Upper lobe of right lung (tissue), 1 donor: ENCODE data around the gene OR1D5. TPM values are rescaled to one million over a fixed set of nuclear protein-coding genes. Genes with fewer than 3 reads are reported as not detected.

ENCODE experiments used
- ATAC-seq: fragments of 200-7000 bp; cut with Tn5 transposase; one replicate; pipeline ENCODE4 v1.9.1; 2020; ENCODE audit warnings: mild to moderate bottlenecking, moderate library complexity
- DNase-seq: peaks from one replicate; pipeline ENCODE4 v3.0.0-alpha.2; 2020
- H3K27ac ChIP-seq: fragments of 200-600 bp; one replicate; pipeline ENCODE4 v1.8.0; 2022
- H3K27me3 ChIP-seq: fragments of 200-600 bp; one replicate; pipeline ENCODE4 v1.8.0; 2022; ENCODE audit warnings: mild to moderate bottlenecking
- H3K36me3 ChIP-seq: fragments of 200-600 bp; one replicate; pipeline ENCODE4 v1.8.0; 2022
- H3K4me1 ChIP-seq: fragments of 200-600 bp; one replicate; pipeline ENCODE4 v1.8.0; 2022
- H3K4me3 ChIP-seq: fragments of 200-600 bp; one replicate; pipeline ENCODE4 v1.8.0; 2022; ENCODE audit warnings: mild to moderate bottlenecking
- H3K9me3 ChIP-seq: fragments of 200-600 bp; one replicate; pipeline ENCODE4 v1.8.0; 2022
- intact Hi-C: fragments of 100-400 bp; cut with DNase I; formaldehyde crosslinking; loops from one replicate; pipeline ENCODE4 v1.11.0; 2022
- total RNA-seq: library from RNA; stranded (reverse); fragmentation: NEBNext Ultra II Directional; extraction: Animal tissue kit (Norgen Biotek cat#: 25700); gene quantifications from one replicate; pipeline ENCODE4 v1.2.1, GENCODE V29; 2021
- TF ChIP-seq, protein P1 (sequence below): fragments of 200-600 bp; IDR thresholded peaks from one replicate; pipeline ENCODE4 v1.8.0; 2022; ENCODE audit warnings: antibody characterized with exemption
- donor health status: DM: no; HTN: yes; CAD: no; lungs with severe emphysema.

Gene OR1D5
- total RNA-seq, 1 donor from 2014 or later: not detected

DNA sequence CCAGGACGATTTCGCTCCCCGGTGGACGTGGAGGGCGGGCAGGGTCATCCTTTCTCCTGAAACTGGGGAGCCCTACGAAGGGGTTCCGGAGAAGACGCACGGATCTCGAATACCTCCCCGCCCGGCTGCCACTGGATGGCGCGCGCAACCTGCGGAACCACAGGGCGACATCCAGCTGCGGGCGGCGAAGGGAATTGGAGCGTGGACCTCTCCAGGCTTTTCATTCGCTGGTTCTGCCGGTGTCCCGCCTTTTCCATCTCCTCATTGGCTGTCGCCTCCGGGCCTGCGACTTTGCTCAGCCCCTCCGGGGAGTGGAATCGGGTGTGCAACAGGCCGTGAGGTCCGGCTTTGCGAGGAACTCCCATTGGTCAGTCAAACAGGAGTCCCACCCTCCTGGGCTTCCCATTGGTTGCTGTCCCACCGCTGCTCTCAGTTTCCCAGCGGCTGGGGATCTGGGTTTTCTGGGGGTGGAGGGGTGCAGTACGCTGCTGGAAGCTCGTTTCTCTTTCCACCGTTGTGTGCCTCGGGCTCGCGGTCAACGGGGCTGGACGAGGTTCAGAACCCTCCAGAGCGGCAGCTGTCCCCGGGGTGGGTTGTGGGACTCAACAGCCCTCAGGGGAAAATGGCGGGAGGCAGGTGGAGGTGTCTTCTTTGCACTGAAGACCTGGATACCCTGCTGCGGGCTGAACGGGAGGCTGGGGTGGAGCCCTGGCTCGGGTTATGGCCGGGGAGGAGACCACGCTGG is 14.5 kb downstream of the OR1D5 start:
- peak overlapping the region; percentile 78 for H3K27ac ChIP-seq
- intact Hi-C loops: no loop called here
- peak overlapping the region; percentile 73 for H3K4me3 ChIP-seq
- H3K27me3 ChIP-seq: no peaks in the 10 kb centered on the region
- no peaks in the 10 kb centered on the region for H3K9me3 ChIP-seq
- no peaks in the 10 kb centered on the region for H3K36me3 ChIP-seq
- DNase-seq: peak; percentile 98
- peak; percentile 99 for ATAC-seq
- TF ChIP-seq, protein P1, sequence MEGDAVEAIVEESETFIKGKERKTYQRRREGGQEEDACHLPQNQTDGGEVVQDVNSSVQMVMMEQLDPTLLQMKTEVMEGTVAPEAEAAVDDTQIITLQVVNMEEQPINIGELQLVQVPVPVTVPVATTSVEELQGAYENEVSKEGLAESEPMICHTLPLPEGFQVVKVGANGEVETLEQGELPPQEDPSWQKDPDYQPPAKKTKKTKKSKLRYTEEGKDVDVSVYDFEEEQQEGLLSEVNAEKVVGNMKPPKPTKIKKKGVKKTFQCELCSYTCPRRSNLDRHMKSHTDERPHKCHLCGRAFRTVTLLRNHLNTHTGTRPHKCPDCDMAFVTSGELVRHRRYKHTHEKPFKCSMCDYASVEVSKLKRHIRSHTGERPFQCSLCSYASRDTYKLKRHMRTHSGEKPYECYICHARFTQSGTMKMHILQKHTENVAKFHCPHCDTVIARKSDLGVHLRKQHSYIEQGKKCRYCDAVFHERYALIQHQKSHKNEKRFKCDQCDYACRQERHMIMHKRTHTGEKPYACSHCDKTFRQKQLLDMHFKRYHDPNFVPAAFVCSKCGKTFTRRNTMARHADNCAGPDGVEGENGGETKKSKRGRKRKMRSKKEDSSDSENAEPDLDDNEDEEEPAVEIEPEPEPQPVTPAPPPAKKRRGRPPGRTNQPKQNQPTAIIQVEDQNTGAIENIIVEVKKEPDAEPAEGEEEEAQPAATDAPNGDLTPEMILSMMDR: peak; percentile 73
- no peaks in the 10 kb centered on the region for H3K4me1 ChIP-seq

DNA sequence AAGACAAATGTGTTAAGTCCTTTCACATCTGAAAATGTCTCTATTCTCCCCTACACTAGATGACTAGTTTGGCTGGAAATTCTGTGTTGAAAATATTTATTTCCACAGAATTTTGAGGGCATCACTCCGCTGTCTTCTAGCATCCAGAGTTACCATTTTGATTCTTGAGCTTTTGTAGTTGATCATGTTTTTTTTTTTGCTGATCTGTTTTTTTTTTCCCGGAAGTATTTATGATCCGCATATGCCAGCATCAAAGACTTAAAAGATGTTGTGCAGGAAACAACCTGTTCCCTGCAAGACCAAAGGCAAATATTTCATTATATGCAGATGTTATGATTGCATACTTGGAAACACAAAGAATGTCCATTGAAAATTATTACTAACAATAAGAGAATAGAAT is 16.7 kb downstream of the OR1D5 start:
- H3K4me1 ChIP-seq: no peaks in the 10 kb centered on the region
- H3K4me3 ChIP-seq: no peak overlapping the region
- ATAC-seq (no peak), DNase-seq (no peak)
- no peaks in the 10 kb centered on the region for H3K27me3 ChIP-seq
- TF ChIP-seq, protein P1: no peak
- H3K27ac ChIP-seq: no peak overlapping the region
- no peaks in the 10 kb centered on the region for H3K36me3 ChIP-seq
- intact Hi-C loops: no loop called here
- no peaks in the 10 kb centered on the region for H3K9me3 ChIP-seq

DNA sequence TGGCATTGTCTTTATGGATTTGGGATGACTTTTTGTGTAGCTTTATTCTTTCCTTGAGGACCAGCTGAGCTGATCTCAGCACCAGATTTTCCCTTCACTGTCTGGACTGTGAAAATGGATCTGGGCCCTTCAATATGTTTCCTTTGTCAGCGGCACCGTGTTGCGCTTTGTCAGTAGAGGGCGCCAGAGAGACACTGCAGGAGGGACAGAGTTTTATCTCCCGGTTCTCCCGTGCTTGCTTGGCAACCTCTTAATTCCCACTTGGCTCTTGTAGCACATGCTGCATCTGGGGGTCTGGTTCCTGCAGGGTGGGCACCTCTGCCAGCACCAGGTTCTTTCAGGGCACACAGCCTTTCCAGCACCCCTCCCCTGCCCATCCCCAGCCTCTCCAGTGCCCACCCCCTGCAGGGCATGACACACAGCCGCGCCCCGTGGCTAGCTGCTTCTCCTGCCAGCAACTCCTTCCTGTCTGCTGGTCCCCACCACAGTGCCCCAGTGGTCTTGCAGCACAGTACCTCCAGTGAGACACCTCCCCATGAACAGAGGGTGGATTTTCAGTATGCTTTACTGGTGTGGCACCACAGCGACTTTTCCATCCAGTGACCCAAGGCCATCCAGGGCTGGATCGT is 19.6 kb downstream of the OR1D5 start:
- H3K27me3 ChIP-seq: no peaks in the 10 kb centered on the region

DNA sequence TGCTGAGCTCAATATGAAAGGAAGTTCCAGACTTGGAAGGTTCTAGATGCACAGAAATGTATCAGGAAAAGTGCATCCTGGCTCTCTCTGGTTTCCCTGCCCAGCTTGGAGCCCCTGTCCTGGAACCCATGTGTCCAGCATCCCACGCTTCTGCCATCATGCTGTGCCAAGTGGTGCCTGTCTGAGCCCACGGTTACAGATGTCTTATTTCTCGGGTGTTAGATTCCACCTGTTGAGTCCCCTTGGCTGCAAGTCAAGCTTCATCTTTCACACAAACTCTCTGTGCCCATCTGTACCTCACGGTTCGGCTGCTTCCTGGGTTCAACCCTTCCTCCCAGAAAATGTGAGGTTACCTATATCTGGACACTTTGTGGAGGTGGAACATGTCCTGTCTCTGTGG is 22.5 kb downstream of the OR1D5 start:
- intact Hi-C loops: no loop called here
- no peaks in the 10 kb centered on the region for H3K36me3 ChIP-seq
- H3K9me3 ChIP-seq: no peaks in the 10 kb centered on the region
- TF ChIP-seq, protein P1: no peak
- peak; percentile 22 for DNase-seq
- H3K27me3 ChIP-seq: peaks cover 8% of the 10 kb centered on the region
- H3K4me3 ChIP-seq: no peak overlapping the region
- H3K27ac ChIP-seq: no peak overlapping the region
- no peaks in the 10 kb centered on the region for H3K4me1 ChIP-seq
- no peak for ATAC-seq

More for the DNA sequence above, 19.6 kb downstream of the OR1D5 start:
- TF ChIP-seq, protein P1: peak; percentile 6
- no peaks in the 10 kb centered on the region for H3K4me1 ChIP-seq
- H3K4me3 ChIP-seq: no peak overlapping the region
- ATAC-seq (no peak), DNase-seq (peak; percentile 52)
- intact Hi-C loops: no loop called here
- no peaks in the 10 kb centered on the region for H3K36me3 ChIP-seq
- no peak overlapping the region for H3K27ac ChIP-seq
- H3K9me3 ChIP-seq: no peaks in the 10 kb centered on the region

DNA sequence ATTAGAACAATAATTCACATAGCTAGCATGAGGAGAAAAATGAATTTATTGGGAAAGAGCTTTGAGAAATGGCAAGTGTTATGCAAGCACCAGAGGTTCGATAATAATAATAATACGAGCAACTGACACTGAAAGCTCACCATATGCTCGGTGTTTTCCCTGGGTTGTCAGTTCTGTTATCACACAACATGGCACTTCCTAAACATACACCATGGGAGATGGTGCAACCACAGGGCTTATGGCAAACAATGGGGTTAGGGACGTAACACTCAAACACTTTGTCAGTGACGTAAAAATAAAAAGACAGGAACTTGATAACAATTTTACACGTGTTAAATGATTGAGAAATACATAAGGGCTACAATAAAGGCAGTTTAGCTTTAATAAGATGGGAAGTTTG is 23.7 kb downstream of the OR1D5 start:
- intact Hi-C loops: no loop called here
- H3K4me3 ChIP-seq: no peak overlapping the region
- ATAC-seq: no peak
- H3K27ac ChIP-seq: no peak overlapping the region
- no peaks in the 10 kb centered on the region for H3K9me3 ChIP-seq
- TF ChIP-seq, protein P1: no peak
- H3K27me3 ChIP-seq: peaks cover 14% of the 10 kb centered on the region
- no peak for DNase-seq
- no peaks in the 10 kb centered on the region for H3K36me3 ChIP-seq
- no peaks in the 10 kb centered on the region for H3K4me1 ChIP-seq
